NCI-H748 (cell line): ENCODE measurements around the gene STX2.

Experiments used
- DNase-seq: peaks from one replicate; lab custom pipeline; 2025; ENCODE audit not compliant: unreplicated experiment; lab: John Stamatoyannopoulos, UW

STX2 gene

GRCh38 chr12:130831876-130832405, 7.1 kb downstream of the STX2 start:
- no peak for DNase-seq

GRCh38 chr12:130831246-130831645, 7.8 kb downstream of the STX2 start:
- DNase-seq = no peak

- DNase-seq = no peak
These were observed 8.9 kb downstream of the STX2 start for GRCh38 chr12:130830246-130830551.

- no peak for DNase-seq
These were observed 9.4 kb downstream of the STX2 start for GRCh38 chr12:130829391-130830245.

- no peak for DNase-seq
These were observed 10.2 kb downstream of the STX2 start for GRCh38 chr12:130828895-130829294.

GRCh38 chr12:130827432-130827831, 11.6 kb downstream of the STX2 start:
- DNase-seq = no peak

- no peak for DNase-seq
These were observed 12.8 kb downstream of the STX2 start for GRCh38 chr12:130826151-130826801.

GRCh38 chr12:130825771-130826150, 13.3 kb downstream of the STX2 start:
- DNase-seq = no peak

GRCh38 chr12:130819681-130820080, 19.4 kb downstream of the STX2 start:
- DNase-seq = no peak

- DNase-seq = peak; percentile 92
These were observed 20.1 kb downstream of the STX2 start for GRCh38 chr12:130818635-130819576.

- DNase-seq = no peak
These were observed 20.8 kb downstream of the STX2 start for GRCh38 chr12:130818272-130818634.

GRCh38 chr12:130817804-130818203, 21.2 kb downstream of the STX2 start:
- DNase-seq = no peak

- DNase-seq = no peak
These were observed 23.0 kb downstream of the STX2 start for GRCh38 chr12:130816097-130816496.

- no peak for DNase-seq
These were observed 23.9 kb downstream of the STX2 start for GRCh38 chr12:130815028-130815741.

- DNase-seq = no peak
These were observed 25.1 kb downstream of the STX2 start for GRCh38 chr12:130813949-130814348.

GRCh38 chr12:130813436-130813835, 25.6 kb downstream of the STX2 start:
- DNase-seq = no peak

GRCh38 chr12:130809791-130810190, 29.3 kb downstream of the STX2 start:
- no peak for DNase-seq

GRCh38 chr12:130807309-130807708, 31.7 kb downstream of the STX2 start:
- no peak for DNase-seq

GRCh38 chr12:130806574-130806973, 32.5 kb downstream of the STX2 start:
- no peak for DNase-seq

GRCh38 chr12:130805635-130806034, 33.4 kb downstream of the STX2 start:
- no peak for DNase-seq

- DNase-seq = no peak
These were observed 34.8 kb downstream of the STX2 start for GRCh38 chr12:130804216-130804615.
